ENCODE results near the gene MYO19.

The MYO19 gene

DNA sequence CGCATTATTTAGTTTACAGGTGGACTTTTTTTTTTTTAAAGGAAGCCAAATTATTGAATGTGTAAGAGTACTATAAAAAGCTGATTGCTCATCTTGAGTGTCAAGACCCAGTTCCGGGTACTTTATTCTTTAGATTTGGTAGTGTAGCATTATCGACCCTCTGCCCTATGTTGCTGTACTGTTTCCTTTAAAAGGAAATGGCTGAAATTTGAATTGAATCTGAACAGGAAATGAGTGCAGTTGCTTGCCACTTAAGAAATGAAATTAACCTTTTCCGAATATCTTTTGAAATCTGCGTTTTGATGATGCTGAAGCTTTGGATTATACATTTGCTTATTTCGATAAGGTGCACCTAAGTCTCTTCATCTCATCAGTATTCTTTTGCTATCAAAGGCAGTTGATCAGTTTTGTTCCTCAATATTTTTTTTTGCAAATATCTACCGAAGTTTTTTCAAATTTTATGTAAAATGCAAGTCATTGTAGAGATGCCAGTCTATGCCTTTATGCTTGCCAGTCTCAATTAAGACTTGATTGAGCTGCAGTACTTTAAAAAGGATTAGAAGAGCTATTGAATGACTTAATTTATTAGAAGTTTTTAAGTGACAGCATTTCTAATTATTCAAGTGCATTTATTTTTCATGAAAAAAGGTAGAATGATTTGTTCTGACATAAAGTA is 11.9 kb upstream of the MYO19 start:
- peaks cover 52% of the 10 kb centered on the region for H3K4me1 ChIP-seq (ENCODE audit: control insufficient read depth, low read length)
- peak overlapping the region; percentile 94 for H3K27ac ChIP-seq (ENCODE audit: low read depth, low read length)
- H3F3A ChIP-seq (ENCODE audit: control insufficient read depth, insufficient read depth), result peaks cover 39% of the 10 kb centered on the region
- peaks cover 19% of the 10 kb centered on the region; the same call in 1 of the 2 replicates for H4K20me1 ChIP-seq (ENCODE audit: control insufficient read depth, insufficient read depth, low read depth, low read length)
- no peaks in the 10 kb centered on the region for H3K9me2 ChIP-seq (replicated peaks; ENCODE audit: control insufficient read depth, low read length)
- peak overlapping the region; percentile 95 for H3K4me3 ChIP-seq (ENCODE audit: low read length)
- H3K79me2 ChIP-seq (ENCODE audit: control insufficient read depth, low read length), result peaks cover 84% of the 10 kb centered on the region
- no peak for TF ChIP-seq EZH2phosphoT487 (IDR thresholded peaks at IDR 0.05; ENCODE audit: borderline replicate concordance, low read length)
- TF ChIP-seq, protein P1, sequence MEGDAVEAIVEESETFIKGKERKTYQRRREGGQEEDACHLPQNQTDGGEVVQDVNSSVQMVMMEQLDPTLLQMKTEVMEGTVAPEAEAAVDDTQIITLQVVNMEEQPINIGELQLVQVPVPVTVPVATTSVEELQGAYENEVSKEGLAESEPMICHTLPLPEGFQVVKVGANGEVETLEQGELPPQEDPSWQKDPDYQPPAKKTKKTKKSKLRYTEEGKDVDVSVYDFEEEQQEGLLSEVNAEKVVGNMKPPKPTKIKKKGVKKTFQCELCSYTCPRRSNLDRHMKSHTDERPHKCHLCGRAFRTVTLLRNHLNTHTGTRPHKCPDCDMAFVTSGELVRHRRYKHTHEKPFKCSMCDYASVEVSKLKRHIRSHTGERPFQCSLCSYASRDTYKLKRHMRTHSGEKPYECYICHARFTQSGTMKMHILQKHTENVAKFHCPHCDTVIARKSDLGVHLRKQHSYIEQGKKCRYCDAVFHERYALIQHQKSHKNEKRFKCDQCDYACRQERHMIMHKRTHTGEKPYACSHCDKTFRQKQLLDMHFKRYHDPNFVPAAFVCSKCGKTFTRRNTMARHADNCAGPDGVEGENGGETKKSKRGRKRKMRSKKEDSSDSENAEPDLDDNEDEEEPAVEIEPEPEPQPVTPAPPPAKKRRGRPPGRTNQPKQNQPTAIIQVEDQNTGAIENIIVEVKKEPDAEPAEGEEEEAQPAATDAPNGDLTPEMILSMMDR (IDR thresholded peaks at IDR 0.05; ENCODE audit: low read depth, low read length, poor library complexity, severe bottlenecking), result no peak
- peak overlapping the region; percentile 85 for H3K4me2 ChIP-seq (ENCODE audit: low read length)
- H3K36me3 ChIP-seq (ENCODE audit: control insufficient read depth, low read length), result peaks cover 47% of the 10 kb centered on the region
- no peaks in the 10 kb centered on the region for H3K9me3 ChIP-seq (ENCODE audit: control insufficient read depth, insufficient read depth, low read length)
- no peaks in the 10 kb centered on the region for H3K27me3 ChIP-seq (ENCODE audit: control insufficient read depth, low read length)

- Histone ChIP-seq H3K79me2 (ENCODE audit: control insufficient read depth, low read length) (peaks cover 75% of the 10 kb centered on the region), H3F3A (ENCODE audit: control insufficient read depth, insufficient read depth) (peaks cover 39% of the 10 kb centered on the region), H3K36me3 (ENCODE audit: control insufficient read depth, low read length) (peaks cover 42% of the 10 kb centered on the region), H3K27ac (ENCODE audit: low read depth, low read length) (peak overlapping the region; percentile 94), H3K9me3 (ENCODE audit: control insufficient read depth, insufficient read depth, low read length) (no peaks in the 10 kb centered on the region), H3K4me1 (ENCODE audit: control insufficient read depth, low read length) (peaks cover 44% of the 10 kb centered on the region), H3K9me2 (replicated peaks; ENCODE audit: control insufficient read depth, low read length) (no peaks in the 10 kb centered on the region), H3K4me3 (ENCODE audit: low read length) (peak overlapping the region; percentile 95), H3K27me3 (ENCODE audit: control insufficient read depth, low read length) (no peaks in the 10 kb centered on the region), H3K4me2 (ENCODE audit: low read length) (peak overlapping the region; percentile 85), H4K20me1 (ENCODE audit: control insufficient read depth, insufficient read depth, low read depth, low read length) (peaks cover 19% of the 10 kb centered on the region; the same call in 1 of the 2 replicates)
- no peak for TF ChIP-seq EZH2phosphoT487 (IDR thresholded peaks at IDR 0.05; ENCODE audit: borderline replicate concordance, low read length)
- TF ChIP-seq, protein P1 (IDR thresholded peaks at IDR 0.05; ENCODE audit: low read depth, low read length, poor library complexity, severe bottlenecking), result no peak
Observed at GRCh38 chr17:36545465-36546417, 11.1 kb upstream of the MYO19 start.

- H4K20me1 ChIP-seq (ENCODE audit: control insufficient read depth, insufficient read depth, low read depth, low read length), result peaks cover 19% of the 10 kb centered on the region; the same call in 1 of the 2 replicates
- H3K79me2 ChIP-seq (ENCODE audit: control insufficient read depth, low read length), result peaks cover 71% of the 10 kb centered on the region
- peaks cover 37% of the 10 kb centered on the region for H3K4me1 ChIP-seq (ENCODE audit: control insufficient read depth, low read length)
- no peaks in the 10 kb centered on the region for H3K9me3 ChIP-seq (ENCODE audit: control insufficient read depth, insufficient read depth, low read length)
- peaks cover 35% of the 10 kb centered on the region for H3F3A ChIP-seq (ENCODE audit: control insufficient read depth, insufficient read depth)
- no peaks in the 10 kb centered on the region for H3K9me2 ChIP-seq (replicated peaks; ENCODE audit: control insufficient read depth, low read length)
- TF ChIP-seq, protein P1 (IDR thresholded peaks at IDR 0.05; ENCODE audit: low read depth, low read length, poor library complexity, severe bottlenecking), result no peak
- no peak for TF ChIP-seq EZH2phosphoT487 (IDR thresholded peaks at IDR 0.05; ENCODE audit: borderline replicate concordance, low read length)
- H3K27me3 ChIP-seq (ENCODE audit: control insufficient read depth, low read length), result no peaks in the 10 kb centered on the region
- H3K4me2 ChIP-seq (ENCODE audit: low read length), result peak overlapping the region; percentile 81
- H3K4me3 ChIP-seq (ENCODE audit: low read length), result peak overlapping the region; percentile 100
- H3K36me3 ChIP-seq (ENCODE audit: control insufficient read depth, low read length), result peaks cover 42% of the 10 kb centered on the region
- H3K27ac ChIP-seq (ENCODE audit: low read depth, low read length), result peak overlapping the region; percentile 94
Observed at GRCh38 chr17:36545077-36545464, 10.4 kb upstream of the MYO19 start.
